H9 (cell line): ENCODE measurements around the gene ACYP1. TPM values are rescaled to one million over a fixed set of nuclear protein-coding genes. Genes with fewer than 3 reads are reported as not detected.

Source experiments
- DNase-seq: peaks from one replicate; pipeline ENCODE4 v3.0.0-alpha.2; 2017
- H2AFZ ChIP-seq: one replicate; pipeline ENCODE4 v1.6.1; 2013; ENCODE audit warnings: mild to moderate bottlenecking, low read length, control low read depth, moderate library complexity
- H2AK5ac ChIP-seq: 2 replicates; pipeline ENCODE4 v1.6.1; 2013; ENCODE audit warnings: low read length, control low read depth, mixed read lengths; ENCODE audit not compliant: insufficient read length
- H2BK120ac ChIP-seq: one replicate; pipeline ENCODE4 v1.6.1; 2013; ENCODE audit warnings: low read depth, mild to moderate bottlenecking, low read length, control low read depth, inconsistent platforms; ENCODE audit not compliant: poor library complexity, severe bottlenecking
- H2BK12ac ChIP-seq: 2 replicates; pipeline ENCODE4 v1.6.1; 2013; ENCODE audit warnings: low read length, control low read depth, mixed read lengths, low read depth; ENCODE audit not compliant: insufficient read length
- H2BK15ac ChIP-seq: 2 replicates; pipeline ENCODE4 v1.6.1; 2013; ENCODE audit warnings: low read depth, low read length, control low read depth
- H2BK20ac ChIP-seq: one replicate; pipeline ENCODE4 v1.6.1; 2013; ENCODE audit warnings: low read depth, mild to moderate bottlenecking, low read length, control low read depth, inconsistent platforms; ENCODE audit not compliant: poor library complexity, severe bottlenecking
- H2BK5ac ChIP-seq: 2 replicates; pipeline ENCODE4 v1.6.1; 2013; ENCODE audit warnings: low read length, control low read depth, mixed read lengths; ENCODE audit not compliant: insufficient read length
- H3K14ac ChIP-seq: 2 replicates; pipeline ENCODE4 v1.6.1; 2013; ENCODE audit warnings: low read length, control low read depth; ENCODE audit not compliant: insufficient read depth
- H3K18ac ChIP-seq: 2 replicates; pipeline ENCODE4 v1.6.1; 2013; ENCODE audit warnings: low read depth, mild to moderate bottlenecking, mixed read lengths, low read length, control low read depth; ENCODE audit not compliant: insufficient read length
- H3K23ac ChIP-seq: 2 replicates; pipeline ENCODE4 v1.6.1; 2013; ENCODE audit warnings: low read length, control low read depth, mixed read lengths, low read depth; ENCODE audit not compliant: insufficient read length
- H3K23me2 ChIP-seq: 2 replicates; pipeline ENCODE4 v1.6.1; 2013; ENCODE audit warnings: low read depth, mild to moderate bottlenecking, mixed read lengths, low read length, control low read depth; ENCODE audit not compliant: insufficient read length, poor library complexity, severe bottlenecking
- H3K27ac ChIP-seq: 2 replicates; pipeline ENCODE4 v1.5.1; 2013; ENCODE audit warnings: low read length, control low read depth, mixed read lengths, low read depth; ENCODE audit not compliant: insufficient read length
- H3K27me3 ChIP-seq: 2 replicates; pipeline ENCODE4 v1.6.1; 2013; ENCODE audit warnings: low read length, control low read depth, inconsistent platforms; ENCODE audit not compliant: insufficient read depth
- H3K4ac ChIP-seq: 2 replicates; pipeline ENCODE4 v1.6.1; 2013; ENCODE audit warnings: low read depth, mild to moderate bottlenecking, control low read depth, inconsistent platforms, low read length, moderate library complexity
- H3K4me1 ChIP-seq: 2 replicates; pipeline ENCODE4 v1.6.1; 2013; ENCODE audit warnings: low read length, control low read depth, inconsistent platforms; ENCODE audit not compliant: insufficient read depth
- H3K4me2 ChIP-seq: 2 replicates; pipeline ENCODE4 v1.6.1; 2013; ENCODE audit warnings: low read length, control low read depth, mixed read lengths; ENCODE audit not compliant: insufficient read length, insufficient read depth
- H3K56ac ChIP-seq: 2 replicates; pipeline ENCODE4 v1.6.1; 2013; ENCODE audit warnings: low read depth, mild to moderate bottlenecking, mixed read lengths, low read length, control low read depth; ENCODE audit not compliant: insufficient read length
- H3K79me1 ChIP-seq: 2 replicates; pipeline ENCODE4 v1.6.1; 2013; ENCODE audit warnings: low read depth, mild to moderate bottlenecking, moderate library complexity, low read length, control low read depth, inconsistent platforms; ENCODE audit not compliant: insufficient read depth, poor library complexity, severe bottlenecking
- H3K79me2 ChIP-seq: 2 replicates; pipeline ENCODE4 v1.6.1; 2013; ENCODE audit warnings: low read length, control low read depth, inconsistent platforms; ENCODE audit not compliant: insufficient read depth
- H3K9ac ChIP-seq: 2 replicates; pipeline ENCODE4 v1.6.1; 2013; ENCODE audit warnings: low read length, control low read depth, mixed read lengths; ENCODE audit not compliant: insufficient read length; ENCODE audit errors: extremely low read depth
- H3K9me3 ChIP-seq: one replicate; pipeline ENCODE4 v1.6.1; 2013; ENCODE audit warnings: low read depth, low read length, inconsistent platforms; ENCODE audit not compliant: control insufficient read depth
- H3T11ph ChIP-seq: one replicate; pipeline ENCODE4 v1.6.1; 2013; ENCODE audit warnings: mild to moderate bottlenecking, low read length, control low read depth, inconsistent platforms
- H4K20me1 ChIP-seq: one replicate; pipeline ENCODE4 v1.6.1; 2013; ENCODE audit not compliant: control insufficient read depth, insufficient read length, insufficient read depth
- H4K5ac ChIP-seq: 2 replicates; pipeline ENCODE4 v1.6.1; 2013; ENCODE audit warnings: low read depth, mild to moderate bottlenecking, mixed read lengths, low read length, control low read depth; ENCODE audit not compliant: insufficient read length
- H4K8ac ChIP-seq: replicated peaks from 2 replicates; pipeline ENCODE4 v1.6.1; 2013; ENCODE audit warnings: low read length, control low read depth, mixed read lengths, low read depth; ENCODE audit not compliant: insufficient read length
- H4K91ac ChIP-seq: 2 replicates; pipeline ENCODE4 v1.6.1; 2013; ENCODE audit warnings: low read depth, mild to moderate bottlenecking, moderate library complexity, mixed read lengths, low read length, control low read depth; ENCODE audit not compliant: insufficient read length
- H3K27ac Mint-ChIP-seq, 3 experiments: 2 replicates in 2 of 3; 3 replicates in 1 of 3; pipeline ENCODE4 v1.8.0; 2020 to 2021; ENCODE audit warnings: mixed read lengths in 3 of 3, mild to moderate bottlenecking in 1 of 3, moderate library complexity in 1 of 3
- H3K27me3 Mint-ChIP-seq: 2 replicates; pipeline ENCODE4 v1.8.0; 2021; ENCODE audit warnings: low read depth, mild to moderate bottlenecking, moderate library complexity, mixed read lengths
- H3K36me3 Mint-ChIP-seq, 3 experiments: 2 replicates in 2 of 3; 3 replicates in 1 of 3; pipeline ENCODE4 v1.8.0; 2020 to 2021; ENCODE audit warnings: low read depth in 3 of 3, mixed read lengths in 3 of 3; ENCODE audit not compliant: insufficient read depth in 1 of 3
- H3K4me1 Mint-ChIP-seq, 2 experiments: 2 replicates each; pipeline ENCODE4 v1.8.0; 2020; ENCODE audit warnings: mixed read lengths in 2 of 2
- H3K4me3 Mint-ChIP-seq, 2 experiments: 2 replicates in 1 of 2; 3 replicates in 1 of 2; pipeline ENCODE4 v1.8.0; 2020 to 2021; ENCODE audit warnings: mild to moderate bottlenecking in 2 of 2, mixed read lengths in 2 of 2, moderate library complexity in 1 of 2
- H3K9me3 Mint-ChIP-seq, 2 experiments: 2 replicates in 1 of 2; 3 replicates in 1 of 2; pipeline ENCODE4 v1.8.0; 2020; ENCODE audit warnings: mild to moderate bottlenecking in 2 of 2, mixed read lengths in 2 of 2, moderate library complexity in 1 of 2
- CTCF ChIP-seq: fragments of 200-600 bp; sonication (generic); conservative IDR thresholded peaks from 3 replicates; pipeline ENCODE4 v1.8.0; 2021; ENCODE audit warnings: antibody characterized with exemption, mild to moderate bottlenecking
- WGBS: extraction: QIAGEN DNeasy Blood & Tissue Kit; methylation state at CpG from one replicate; pipeline ENCODE4 v1.1.7; 2013; ENCODE audit warnings: missing lambda C conversion rate, low lambda C conversion rate, mixed read lengths; ENCODE audit not compliant: insufficient read length; ENCODE audit errors: extremely low coverage; 5-methylcytosine and 5-hydroxymethylcytosine counted together
- total RNA-seq: library from RNA; stranded (reverse); gene quantifications from 2 replicates; pipeline ENCODE4 v1.2.1, GENCODE V29; 2021

The ACYP1 gene
- total RNA-seq, 1 experiment from 2014 or later = 18.9 TPM

DNA sequence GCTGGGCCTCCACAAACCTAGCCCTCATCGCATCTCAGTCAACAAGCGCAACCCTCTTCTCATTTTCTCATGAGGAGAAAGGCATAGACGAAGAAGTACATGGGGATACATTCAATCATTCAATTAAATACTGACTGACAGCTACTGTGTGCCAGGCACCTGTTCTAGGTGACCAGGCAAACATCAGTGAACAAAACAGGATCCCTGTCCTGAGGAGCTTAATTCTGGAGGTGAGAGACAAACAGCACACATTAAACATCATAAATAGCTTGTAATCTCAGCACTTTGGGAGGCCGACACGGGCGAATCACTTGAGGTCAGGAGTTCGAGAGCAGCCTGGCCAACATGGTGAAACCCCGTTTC is 362 bp upstream of the ACYP1 start:
- Histone ChIP-seq H3K18ac (no peak overlapping the region), H3K79me2 (peaks cover 1% of the 10 kb centered on the region; the same call in 1 of the 2 replicates), H4K5ac (no peak overlapping the region), H3K9me3 (no peaks in the 10 kb centered on the region), H3K56ac (no peak overlapping the region), H2BK5ac (no peak overlapping the region), H3K27ac (no peak overlapping the region), H4K8ac (no peak overlapping the region), H3K4ac (no peak overlapping the region), H2AK5ac (no peak overlapping the region), H3T11ph (no peak overlapping the region), H4K91ac (no peak overlapping the region), H3K27me3 (no peaks in the 10 kb centered on the region), H2BK20ac (no peak overlapping the region), H2BK120ac (no peak overlapping the region), H2BK12ac (no peak overlapping the region), H3K23me2 (peaks cover 11% of the 10 kb centered on the region), H3K9ac (no peak overlapping the region), H2BK15ac (no peak overlapping the region), H3K4me2 (peak overlapping the region; percentile 72), H3K23ac (no peak overlapping the region), H2AFZ (no peak overlapping the region), H3K4me1 (no peaks in the 10 kb centered on the region), H3K79me1 (no peaks in the 10 kb centered on the region), H4K20me1 (no peaks in the 10 kb centered on the region), H3K14ac (no peak overlapping the region)
- TF ChIP-seq CTCF = no peak
- no peaks in the 10 kb centered on the region; the same call in 1 of the 2 replicates for H3K27me3 Mint-ChIP-seq
- H3K4me1 Mint-ChIP-seq = peaks cover 11% of the 10 kb centered on the region in 2 experiments; a peak in 3 of 4 replicates
- H3K27ac Mint-ChIP-seq = peak overlapping the region in 1 of 3 experiments; percentile 97; a peak in 2 of 7 replicates
- H3K9me3 Mint-ChIP-seq = peaks cover 9 to 10% of the 10 kb centered on the region in 2 experiments
- peaks cover 15 to 23% (median 23%) of the 10 kb centered on the region in 3 experiments for H3K36me3 Mint-ChIP-seq
- no peak for DNase-seq
- peak overlapping the region; percentile 97 to 98 for H3K4me3 Mint-ChIP-seq
- no CpG with 5 or more reads among the region's 8 CpGs for WGBS
